GM10248 (cell line): ENCODE measurements around the gene IL1RAPL1.

ENCODE experiments used
- CTCF ChIA-PET: fragments of 300-600 bp; sonication (Branson Sonifier 250); formaldehyde crosslinking; extraction: SDS; loops from one replicate; lab custom pipeline; 2021; ENCODE audit warnings: antibody characterized with exemption; lab: Yijun Ruan, JAX
- POLR2A ChIA-PET: fragments of 350-650 bp; sonication (Branson Sonifier 250); formaldehyde crosslinking; extraction: SDS; loops from one replicate; lab custom pipeline; 2020; ENCODE audit warnings: antibody characterized with exemption; lab: Yijun Ruan, JAX
- DNase-seq: peaks from one replicate; pipeline ENCODE4 v3.0.0; 2012; ENCODE audit errors: extremely low spot score
- TF ChIP-seq, protein P1 (sequence below): IDR thresholded peaks from 2 replicates; pipeline ENCODE4 v1.5.1; 2012; ENCODE audit warnings: mild to moderate bottlenecking, low read depth; ENCODE audit errors: extremely low read depth, missing control alignments, control extremely low read depth

IL1RAPL1 gene

DNA sequence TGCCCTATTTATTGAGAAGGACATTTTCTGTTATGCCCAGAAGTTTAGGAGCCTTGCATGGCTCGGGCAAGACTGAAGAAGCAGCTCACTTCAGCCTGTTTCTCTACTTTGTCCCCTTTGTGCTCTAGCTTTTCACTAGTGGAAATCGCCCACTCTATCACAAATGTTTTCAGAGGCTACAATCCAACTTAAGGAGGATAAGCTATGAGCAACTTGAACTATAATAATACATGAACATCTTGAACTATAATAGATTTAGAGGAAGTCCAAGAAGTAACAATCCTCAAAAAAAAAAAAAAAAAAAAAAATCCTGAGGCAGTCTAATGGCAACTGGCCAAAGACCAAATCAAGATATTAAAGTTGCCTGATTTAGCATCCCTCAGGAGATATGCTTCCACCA lies 452.3 kb downstream of the IL1RAPL1 start:
- POLR2A ChIA-PET = no interaction called here
- CTCF ChIA-PET = no interaction called here
- TF ChIP-seq, protein P1, sequence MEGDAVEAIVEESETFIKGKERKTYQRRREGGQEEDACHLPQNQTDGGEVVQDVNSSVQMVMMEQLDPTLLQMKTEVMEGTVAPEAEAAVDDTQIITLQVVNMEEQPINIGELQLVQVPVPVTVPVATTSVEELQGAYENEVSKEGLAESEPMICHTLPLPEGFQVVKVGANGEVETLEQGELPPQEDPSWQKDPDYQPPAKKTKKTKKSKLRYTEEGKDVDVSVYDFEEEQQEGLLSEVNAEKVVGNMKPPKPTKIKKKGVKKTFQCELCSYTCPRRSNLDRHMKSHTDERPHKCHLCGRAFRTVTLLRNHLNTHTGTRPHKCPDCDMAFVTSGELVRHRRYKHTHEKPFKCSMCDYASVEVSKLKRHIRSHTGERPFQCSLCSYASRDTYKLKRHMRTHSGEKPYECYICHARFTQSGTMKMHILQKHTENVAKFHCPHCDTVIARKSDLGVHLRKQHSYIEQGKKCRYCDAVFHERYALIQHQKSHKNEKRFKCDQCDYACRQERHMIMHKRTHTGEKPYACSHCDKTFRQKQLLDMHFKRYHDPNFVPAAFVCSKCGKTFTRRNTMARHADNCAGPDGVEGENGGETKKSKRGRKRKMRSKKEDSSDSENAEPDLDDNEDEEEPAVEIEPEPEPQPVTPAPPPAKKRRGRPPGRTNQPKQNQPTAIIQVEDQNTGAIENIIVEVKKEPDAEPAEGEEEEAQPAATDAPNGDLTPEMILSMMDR = no peak
- no peak for DNase-seq

DNA sequence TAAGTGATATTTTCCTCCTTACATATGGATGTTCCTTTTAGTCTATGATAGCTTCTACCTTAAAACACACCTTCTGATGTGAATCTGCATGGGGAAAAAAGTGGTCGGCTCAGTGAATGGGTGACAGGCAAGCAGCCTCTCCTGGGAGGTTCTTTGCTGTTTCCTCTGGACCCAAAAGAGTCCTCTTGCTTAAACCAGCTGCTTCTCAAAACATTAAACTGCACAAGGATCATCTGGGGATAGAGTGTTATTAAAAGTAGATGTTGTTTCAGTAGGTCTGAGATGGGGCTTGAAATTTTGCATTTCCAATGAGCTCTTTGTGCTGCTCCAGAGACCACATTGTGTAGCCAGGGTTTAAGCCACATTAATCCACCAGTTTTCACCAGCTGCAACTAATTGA lies 452.9 kb downstream of the IL1RAPL1 start:
- POLR2A ChIA-PET = no interaction called here
- no peak for DNase-seq
- TF ChIP-seq, protein P1 = no peak
- CTCF ChIA-PET = no interaction called here

DNA sequence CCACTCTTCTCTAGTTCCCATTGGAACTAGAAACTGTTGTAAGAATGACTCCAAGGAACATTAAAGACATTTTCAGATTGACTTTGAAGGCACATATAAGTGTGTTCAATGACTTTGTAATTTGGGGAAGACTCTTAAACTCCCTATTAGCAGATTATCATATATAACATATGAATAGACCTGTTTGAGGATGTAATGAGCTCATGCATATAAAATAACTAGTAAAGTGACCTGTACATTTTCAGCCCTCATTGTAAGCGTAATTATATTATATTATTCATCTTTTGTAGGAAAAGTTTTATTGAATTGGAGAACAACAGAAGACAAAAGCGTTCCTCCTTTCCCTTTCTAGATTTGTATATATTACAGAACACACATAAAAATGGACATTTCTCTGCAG lies 455.1 kb downstream of the IL1RAPL1 start:
- no peak for DNase-seq
- POLR2A ChIA-PET = no interaction called here
- CTCF ChIA-PET = no interaction called here

DNA sequence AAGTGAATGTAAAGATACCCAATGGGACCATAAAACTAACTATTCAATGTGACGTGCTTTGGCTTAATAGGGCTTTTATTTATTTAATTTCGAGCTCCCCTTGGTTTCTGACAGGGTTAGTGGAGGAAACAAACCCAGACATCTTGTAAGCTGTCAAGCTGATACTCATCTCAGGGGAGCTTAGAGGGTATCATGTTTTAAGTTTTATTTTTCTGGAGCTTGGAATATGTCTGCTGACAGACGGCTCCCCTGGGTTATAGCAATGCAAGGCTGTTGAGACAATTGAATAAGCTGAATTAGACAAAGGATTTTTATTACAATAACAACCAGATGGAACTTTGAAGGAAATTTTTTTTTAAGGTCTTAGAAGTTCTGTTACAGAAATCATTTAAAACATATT lies 456.5 kb downstream of the IL1RAPL1 start:
- TF ChIP-seq, protein P1 = no peak
- DNase-seq = no peak
- CTCF ChIA-PET = no interaction called here
- POLR2A ChIA-PET = no interaction called here

More for the DNA sequence above, 455.1 kb downstream of the IL1RAPL1 start:
- TF ChIP-seq, protein P1 = no peak

DNA sequence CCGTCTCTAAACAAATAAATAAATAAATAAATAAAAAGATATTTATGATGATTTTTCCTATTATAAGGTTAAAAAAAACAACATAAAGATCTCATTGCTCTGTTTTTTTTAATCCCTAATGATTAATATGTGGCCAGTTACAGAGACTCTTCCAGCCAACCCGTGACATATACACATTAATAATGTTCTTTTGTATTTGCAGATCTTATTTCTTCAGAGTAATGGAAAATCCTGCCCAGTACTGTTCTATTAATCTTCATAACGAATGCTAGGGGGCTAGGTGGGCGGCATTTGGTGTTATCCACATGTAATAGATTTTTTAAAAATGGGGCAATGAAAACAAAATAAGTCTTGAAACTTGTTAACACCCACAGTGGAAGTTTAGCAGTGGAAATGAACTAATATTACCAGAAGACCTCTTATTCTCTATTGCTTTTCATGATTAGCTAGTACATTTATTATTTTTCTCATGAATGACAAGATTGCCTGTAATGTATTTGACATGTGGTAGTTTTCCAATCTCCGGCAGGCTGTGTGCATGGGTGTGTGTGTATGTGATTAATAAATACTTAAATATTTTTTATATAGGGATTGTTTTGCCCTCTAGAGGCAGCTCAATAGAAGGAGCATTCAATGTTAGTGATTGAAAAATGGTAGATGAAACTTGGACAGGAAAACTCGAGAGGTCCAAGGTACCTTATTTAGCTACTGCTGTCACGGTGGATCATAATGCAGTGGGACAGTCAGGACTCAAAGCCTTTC lies 457.4 kb downstream of the IL1RAPL1 start:
- no peak for DNase-seq
- TF ChIP-seq, protein P1 = no peak
- ChIA-PET CTCF (no interaction called here), POLR2A (no interaction called here)

DNA sequence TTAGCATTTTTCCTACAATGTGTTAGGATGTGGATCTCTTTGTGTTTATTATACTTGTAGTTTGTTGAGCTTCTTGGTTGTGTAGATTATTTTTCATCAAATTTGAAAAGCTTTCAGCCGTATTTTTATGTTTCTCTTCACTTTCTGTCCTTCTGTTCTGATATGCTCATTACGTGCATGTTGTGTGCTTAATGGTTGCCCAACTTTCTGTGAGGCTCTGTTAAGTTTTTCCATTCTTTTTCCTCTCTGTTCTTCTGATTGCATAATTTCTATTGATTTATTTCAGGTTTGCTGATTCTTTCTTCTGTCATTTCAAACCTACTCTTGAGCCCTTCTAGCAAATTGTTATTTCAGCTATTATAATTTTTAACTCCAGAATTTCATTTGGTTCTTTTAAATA lies 478.2 kb downstream of the IL1RAPL1 start:
- CTCF ChIA-PET = no interaction called here
- POLR2A ChIA-PET = no interaction called here
- TF ChIP-seq, protein P1 = no peak
- DNase-seq = no peak
